H9 (cell line): ENCODE measurements around the gene SIX3. TPM values are rescaled to one million over a fixed set of nuclear protein-coding genes. Genes with fewer than 3 reads are reported as not detected.

Experiments
- DNase-seq: peaks from one replicate; pipeline ENCODE4 v3.0.0-alpha.2; 2017
- H2AFZ ChIP-seq: one replicate; pipeline ENCODE4 v1.6.1; 2013; ENCODE audit warnings: mild to moderate bottlenecking, low read length, control low read depth, moderate library complexity
- H2AK5ac ChIP-seq: 2 replicates; pipeline ENCODE4 v1.6.1; 2013; ENCODE audit warnings: low read length, control low read depth, mixed read lengths; ENCODE audit not compliant: insufficient read length
- H2BK120ac ChIP-seq: one replicate; pipeline ENCODE4 v1.6.1; 2013; ENCODE audit warnings: low read depth, mild to moderate bottlenecking, low read length, control low read depth, inconsistent platforms; ENCODE audit not compliant: poor library complexity, severe bottlenecking
- H2BK12ac ChIP-seq: 2 replicates; pipeline ENCODE4 v1.6.1; 2013; ENCODE audit warnings: low read length, control low read depth, mixed read lengths, low read depth; ENCODE audit not compliant: insufficient read length
- H2BK15ac ChIP-seq: 2 replicates; pipeline ENCODE4 v1.6.1; 2013; ENCODE audit warnings: low read depth, low read length, control low read depth
- H2BK20ac ChIP-seq: one replicate; pipeline ENCODE4 v1.6.1; 2013; ENCODE audit warnings: low read depth, mild to moderate bottlenecking, low read length, control low read depth, inconsistent platforms; ENCODE audit not compliant: poor library complexity, severe bottlenecking
- H2BK5ac ChIP-seq: 2 replicates; pipeline ENCODE4 v1.6.1; 2013; ENCODE audit warnings: low read length, control low read depth, mixed read lengths; ENCODE audit not compliant: insufficient read length
- H3K14ac ChIP-seq: 2 replicates; pipeline ENCODE4 v1.6.1; 2013; ENCODE audit warnings: low read length, control low read depth; ENCODE audit not compliant: insufficient read depth
- H3K18ac ChIP-seq: 2 replicates; pipeline ENCODE4 v1.6.1; 2013; ENCODE audit warnings: low read depth, mild to moderate bottlenecking, mixed read lengths, low read length, control low read depth; ENCODE audit not compliant: insufficient read length
- H3K23ac ChIP-seq: 2 replicates; pipeline ENCODE4 v1.6.1; 2013; ENCODE audit warnings: low read length, control low read depth, mixed read lengths, low read depth; ENCODE audit not compliant: insufficient read length
- H3K23me2 ChIP-seq: 2 replicates; pipeline ENCODE4 v1.6.1; 2013; ENCODE audit warnings: low read depth, mild to moderate bottlenecking, mixed read lengths, low read length, control low read depth; ENCODE audit not compliant: insufficient read length, poor library complexity, severe bottlenecking
- H3K27ac ChIP-seq: 2 replicates; pipeline ENCODE4 v1.5.1; 2013; ENCODE audit warnings: low read length, control low read depth, mixed read lengths, low read depth; ENCODE audit not compliant: insufficient read length
- H3K27me3 ChIP-seq: 2 replicates; pipeline ENCODE4 v1.6.1; 2013; ENCODE audit warnings: low read length, control low read depth, inconsistent platforms; ENCODE audit not compliant: insufficient read depth
- H3K4ac ChIP-seq: 2 replicates; pipeline ENCODE4 v1.6.1; 2013; ENCODE audit warnings: low read depth, mild to moderate bottlenecking, control low read depth, inconsistent platforms, low read length, moderate library complexity
- H3K4me1 ChIP-seq: 2 replicates; pipeline ENCODE4 v1.6.1; 2013; ENCODE audit warnings: low read length, control low read depth, inconsistent platforms; ENCODE audit not compliant: insufficient read depth
- H3K4me2 ChIP-seq: 2 replicates; pipeline ENCODE4 v1.6.1; 2013; ENCODE audit warnings: low read length, control low read depth, mixed read lengths; ENCODE audit not compliant: insufficient read length, insufficient read depth
- H3K56ac ChIP-seq: 2 replicates; pipeline ENCODE4 v1.6.1; 2013; ENCODE audit warnings: low read depth, mild to moderate bottlenecking, mixed read lengths, low read length, control low read depth; ENCODE audit not compliant: insufficient read length
- H3K79me1 ChIP-seq: 2 replicates; pipeline ENCODE4 v1.6.1; 2013; ENCODE audit warnings: low read depth, mild to moderate bottlenecking, moderate library complexity, low read length, control low read depth, inconsistent platforms; ENCODE audit not compliant: insufficient read depth, poor library complexity, severe bottlenecking
- H3K79me2 ChIP-seq: 2 replicates; pipeline ENCODE4 v1.6.1; 2013; ENCODE audit warnings: low read length, control low read depth, inconsistent platforms; ENCODE audit not compliant: insufficient read depth
- H3K9ac ChIP-seq: 2 replicates; pipeline ENCODE4 v1.6.1; 2013; ENCODE audit warnings: low read length, control low read depth, mixed read lengths; ENCODE audit not compliant: insufficient read length; ENCODE audit errors: extremely low read depth
- H3K9me3 ChIP-seq: one replicate; pipeline ENCODE4 v1.6.1; 2013; ENCODE audit warnings: low read depth, low read length, inconsistent platforms; ENCODE audit not compliant: control insufficient read depth
- H3T11ph ChIP-seq: one replicate; pipeline ENCODE4 v1.6.1; 2013; ENCODE audit warnings: mild to moderate bottlenecking, low read length, control low read depth, inconsistent platforms
- H4K20me1 ChIP-seq: one replicate; pipeline ENCODE4 v1.6.1; 2013; ENCODE audit not compliant: control insufficient read depth, insufficient read length, insufficient read depth
- H4K5ac ChIP-seq: 2 replicates; pipeline ENCODE4 v1.6.1; 2013; ENCODE audit warnings: low read depth, mild to moderate bottlenecking, mixed read lengths, low read length, control low read depth; ENCODE audit not compliant: insufficient read length
- H4K8ac ChIP-seq: replicated peaks from 2 replicates; pipeline ENCODE4 v1.6.1; 2013; ENCODE audit warnings: low read length, control low read depth, mixed read lengths, low read depth; ENCODE audit not compliant: insufficient read length
- H4K91ac ChIP-seq: 2 replicates; pipeline ENCODE4 v1.6.1; 2013; ENCODE audit warnings: low read depth, mild to moderate bottlenecking, moderate library complexity, mixed read lengths, low read length, control low read depth; ENCODE audit not compliant: insufficient read length
- H3K27ac Mint-ChIP-seq, 3 experiments: 2 replicates in 2 of 3; 3 replicates in 1 of 3; pipeline ENCODE4 v1.8.0; 2020 to 2021; ENCODE audit warnings: mixed read lengths in 3 of 3, mild to moderate bottlenecking in 1 of 3, moderate library complexity in 1 of 3
- H3K27me3 Mint-ChIP-seq: 2 replicates; pipeline ENCODE4 v1.8.0; 2021; ENCODE audit warnings: low read depth, mild to moderate bottlenecking, moderate library complexity, mixed read lengths
- H3K36me3 Mint-ChIP-seq, 3 experiments: 2 replicates in 2 of 3; 3 replicates in 1 of 3; pipeline ENCODE4 v1.8.0; 2020 to 2021; ENCODE audit warnings: low read depth in 3 of 3, mixed read lengths in 3 of 3; ENCODE audit not compliant: insufficient read depth in 1 of 3
- H3K4me1 Mint-ChIP-seq, 2 experiments: 2 replicates each; pipeline ENCODE4 v1.8.0; 2020; ENCODE audit warnings: mixed read lengths in 2 of 2
- H3K4me3 Mint-ChIP-seq, 2 experiments: 2 replicates in 1 of 2; 3 replicates in 1 of 2; pipeline ENCODE4 v1.8.0; 2020 to 2021; ENCODE audit warnings: mild to moderate bottlenecking in 2 of 2, mixed read lengths in 2 of 2, moderate library complexity in 1 of 2
- H3K9me3 Mint-ChIP-seq, 2 experiments: 2 replicates in 1 of 2; 3 replicates in 1 of 2; pipeline ENCODE4 v1.8.0; 2020; ENCODE audit warnings: mild to moderate bottlenecking in 2 of 2, mixed read lengths in 2 of 2, moderate library complexity in 1 of 2
- CTCF ChIP-seq: fragments of 200-600 bp; sonication (generic); conservative IDR thresholded peaks from 3 replicates; pipeline ENCODE4 v1.8.0; 2021; ENCODE audit warnings: antibody characterized with exemption, mild to moderate bottlenecking
- WGBS: extraction: QIAGEN DNeasy Blood & Tissue Kit; methylation state at CpG from one replicate; pipeline ENCODE4 v1.1.7; 2013; ENCODE audit warnings: missing lambda C conversion rate, low lambda C conversion rate, mixed read lengths; ENCODE audit not compliant: insufficient read length; ENCODE audit errors: extremely low coverage; 5-methylcytosine and 5-hydroxymethylcytosine counted together
- total RNA-seq: library from RNA; stranded (reverse); gene quantifications from 2 replicates; pipeline ENCODE4 v1.2.1, GENCODE V29; 2021

SIX3 gene
- total RNA-seq, 1 experiment from 2014 or later: 0.55 TPM

GRCh38 chr2:44922776-44923175 lies 18.7 kb upstream of the SIX3 start:
- no peak for TF ChIP-seq CTCF
- H3K4me3 Mint-ChIP-seq: no peak overlapping the region
- H3K27ac Mint-ChIP-seq: no peak overlapping the region
- Histone ChIP-seq H4K91ac (no peak overlapping the region), H3K23ac (no peak overlapping the region), H4K5ac (no peak overlapping the region), H2BK120ac (no peak overlapping the region), H3K23me2 (no peaks in the 10 kb centered on the region), H3K27ac (no peak overlapping the region), H2AFZ (no peak overlapping the region), H3K4me1 (peaks cover 5% of the 10 kb centered on the region), H4K8ac (no peak overlapping the region), H3T11ph (no peak overlapping the region), H2BK5ac (no peak overlapping the region), H3K9ac (no peak overlapping the region), H3K18ac (no peak overlapping the region), H3K56ac (no peak overlapping the region), H4K20me1 (no peaks in the 10 kb centered on the region), H2AK5ac (no peak overlapping the region), H2BK12ac (no peak overlapping the region), H3K79me1 (no peaks in the 10 kb centered on the region), H3K27me3 (peaks cover 25% of the 10 kb centered on the region), H3K9me3 (no peaks in the 10 kb centered on the region), H2BK15ac (no peak overlapping the region), H3K14ac (no peak overlapping the region), H3K79me2 (no peaks in the 10 kb centered on the region), H3K4me2 (no peak overlapping the region), H3K4ac (no peak overlapping the region), H2BK20ac (no peak overlapping the region)
- H3K9me3 Mint-ChIP-seq: no peaks in the 10 kb centered on the region
- WGBS: no CpG with 5 or more reads among the region's 6 CpGs
- H3K4me1 Mint-ChIP-seq: peaks cover 15 to 38% of the 10 kb centered on the region in 2 experiments
- H3K36me3 Mint-ChIP-seq: no peaks in the 10 kb centered on the region; a peak in 1 of 7 replicates
- no peak for DNase-seq
- H3K27me3 Mint-ChIP-seq: peaks cover 97% of the 10 kb centered on the region
